Measurements from ENCODE around the gene CACNA2D4. TPM values are rescaled to one million over a fixed set of nuclear protein-coding genes. Genes with fewer than 3 reads are reported as not detected.

CACNA2D4 gene
- total RNA-seq, 4 donors from 2014 or later = 0.27 to 3.1 (median 0.92) TPM

DNA sequence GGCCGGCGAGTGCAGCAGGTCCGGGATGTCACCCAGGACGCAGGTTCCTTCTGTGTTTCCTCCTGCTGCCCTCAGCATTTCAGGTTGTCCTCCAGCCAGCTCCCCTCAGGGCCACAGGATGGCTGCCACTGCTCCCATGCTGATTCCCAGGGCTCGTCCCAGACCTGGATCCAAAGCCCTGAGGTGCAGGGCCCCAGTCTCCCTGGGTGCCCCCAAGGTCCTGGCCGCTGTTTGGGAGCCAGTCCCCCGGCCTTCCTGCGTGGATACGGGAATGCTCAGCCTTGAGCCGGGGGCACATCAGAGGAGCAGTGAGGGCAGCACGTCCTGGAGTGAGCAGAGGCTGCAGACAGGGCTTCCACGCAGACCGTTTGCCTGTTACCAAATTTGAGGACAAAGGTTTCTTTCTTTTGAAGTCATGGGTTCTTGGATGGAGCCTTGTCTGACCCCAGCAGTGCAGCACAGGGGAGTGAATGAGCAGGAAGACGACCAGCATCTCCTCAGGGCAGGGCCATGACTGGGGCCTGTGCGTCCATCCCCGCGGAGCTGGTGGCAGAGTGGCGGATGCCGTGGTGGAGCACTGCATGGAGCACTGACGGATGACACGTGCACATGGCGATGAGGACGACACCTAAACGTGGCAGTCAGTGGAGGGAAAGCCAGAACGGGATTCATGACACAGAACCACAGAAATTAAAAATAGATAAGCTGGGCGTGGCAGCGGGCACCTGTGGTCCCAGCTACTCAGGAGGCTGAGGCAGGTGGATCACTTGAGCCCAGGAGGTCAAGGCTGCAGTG is 12.5 kb upstream of the CACNA2D4 start:
- DNase-seq = no peak
- Histone ChIP-seq H3K27me3 (peaks cover 0 to 20% (median 0%) of the 10 kb centered on the region in 4 donors), H3K36me3 (no peaks in the 10 kb centered on the region), H3K4me3 (no peak overlapping the region), H3K9me3 (no peaks in the 10 kb centered on the region), H3K27ac (no peak overlapping the region), H3K4me1 (peaks cover 0 to 14% (median 0%) of the 10 kb centered on the region in 3 donors)
- TF ChIP-seq POLR2A (IDR thresholded peaks at IDR 0.05) = no peak
- TF ChIP-seq, protein P1, sequence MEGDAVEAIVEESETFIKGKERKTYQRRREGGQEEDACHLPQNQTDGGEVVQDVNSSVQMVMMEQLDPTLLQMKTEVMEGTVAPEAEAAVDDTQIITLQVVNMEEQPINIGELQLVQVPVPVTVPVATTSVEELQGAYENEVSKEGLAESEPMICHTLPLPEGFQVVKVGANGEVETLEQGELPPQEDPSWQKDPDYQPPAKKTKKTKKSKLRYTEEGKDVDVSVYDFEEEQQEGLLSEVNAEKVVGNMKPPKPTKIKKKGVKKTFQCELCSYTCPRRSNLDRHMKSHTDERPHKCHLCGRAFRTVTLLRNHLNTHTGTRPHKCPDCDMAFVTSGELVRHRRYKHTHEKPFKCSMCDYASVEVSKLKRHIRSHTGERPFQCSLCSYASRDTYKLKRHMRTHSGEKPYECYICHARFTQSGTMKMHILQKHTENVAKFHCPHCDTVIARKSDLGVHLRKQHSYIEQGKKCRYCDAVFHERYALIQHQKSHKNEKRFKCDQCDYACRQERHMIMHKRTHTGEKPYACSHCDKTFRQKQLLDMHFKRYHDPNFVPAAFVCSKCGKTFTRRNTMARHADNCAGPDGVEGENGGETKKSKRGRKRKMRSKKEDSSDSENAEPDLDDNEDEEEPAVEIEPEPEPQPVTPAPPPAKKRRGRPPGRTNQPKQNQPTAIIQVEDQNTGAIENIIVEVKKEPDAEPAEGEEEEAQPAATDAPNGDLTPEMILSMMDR (IDR thresholded peaks at IDR 0.05) = no peak
- 87% methylated on average over 11 to 21 of the region's 27 CpGs for WGBS, 2 donors
- intact Hi-C loops (cut with DNase I) = loop anchor here (10.0 kb wide), 1 partner anchor 286 kb away; no protein-coding TSS in a partner anchor

DNA sequence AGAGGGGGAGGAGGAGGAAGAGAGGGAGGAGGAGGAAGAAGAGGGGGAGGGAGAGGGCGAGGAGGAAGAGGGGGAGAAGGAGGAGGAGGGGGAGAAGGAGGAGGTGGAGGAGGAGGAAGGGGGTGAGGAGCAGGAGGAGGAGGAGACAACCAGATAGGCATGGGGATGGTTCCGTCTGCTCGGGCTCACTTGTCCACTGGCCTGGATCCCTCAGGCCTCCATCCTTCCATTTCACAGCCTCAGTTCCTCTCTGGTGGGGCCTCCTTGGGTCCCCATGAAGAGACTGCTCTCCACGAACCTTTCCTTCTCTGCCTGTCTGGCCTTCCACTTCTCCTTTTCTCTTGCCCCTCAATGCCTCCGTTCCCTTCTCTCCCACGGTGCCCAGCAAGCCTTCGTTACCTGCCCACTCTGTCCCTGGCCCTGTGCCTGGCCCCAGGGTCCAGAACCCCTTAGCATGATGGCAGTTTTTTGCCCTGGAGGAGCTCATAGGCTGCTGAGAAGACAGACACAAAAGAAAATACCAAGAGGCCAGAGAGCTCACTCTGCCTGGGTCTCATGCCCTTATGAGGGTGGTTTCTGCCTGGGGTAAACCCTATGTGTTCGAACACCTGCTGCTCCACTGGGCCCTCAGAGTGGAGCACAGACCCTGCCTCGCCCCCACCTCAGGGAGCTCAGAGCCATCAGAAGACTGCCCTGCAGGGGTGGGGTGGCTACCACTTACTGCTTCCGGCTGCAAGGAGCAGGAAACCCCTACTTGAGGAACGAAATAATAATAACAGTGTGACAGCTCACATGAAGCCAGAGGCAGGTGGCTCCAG is 11.7 kb upstream of the CACNA2D4 start:
- no peak for TF ChIP-seq POLR2A (IDR thresholded peaks at IDR 0.05)
- TF ChIP-seq, protein P1 (IDR thresholded peaks at IDR 0.05) = no peak
- H3K4me3 ChIP-seq = no peak overlapping the region
- WGBS, 2 donors = 69 to 80% methylated on average over 7 to 9 of the region's 11 CpGs
- H3K27me3 ChIP-seq = peaks cover 0 to 25% (median 0%) of the 10 kb centered on the region in 4 donors
- DNase-seq = no peak
- no peaks in the 10 kb centered on the region for H3K36me3 ChIP-seq
- intact Hi-C loops (cut with DNase I) = loop anchor here (10.0 kb wide), 1 partner anchor 285 kb away; no protein-coding TSS in a partner anchor
- peaks cover 0 to 15% (median under 1%) of the 10 kb centered on the region in 3 donors for H3K4me1 ChIP-seq
- no peak overlapping the region for H3K27ac ChIP-seq
- H3K9me3 ChIP-seq = no peaks in the 10 kb centered on the region

DNA sequence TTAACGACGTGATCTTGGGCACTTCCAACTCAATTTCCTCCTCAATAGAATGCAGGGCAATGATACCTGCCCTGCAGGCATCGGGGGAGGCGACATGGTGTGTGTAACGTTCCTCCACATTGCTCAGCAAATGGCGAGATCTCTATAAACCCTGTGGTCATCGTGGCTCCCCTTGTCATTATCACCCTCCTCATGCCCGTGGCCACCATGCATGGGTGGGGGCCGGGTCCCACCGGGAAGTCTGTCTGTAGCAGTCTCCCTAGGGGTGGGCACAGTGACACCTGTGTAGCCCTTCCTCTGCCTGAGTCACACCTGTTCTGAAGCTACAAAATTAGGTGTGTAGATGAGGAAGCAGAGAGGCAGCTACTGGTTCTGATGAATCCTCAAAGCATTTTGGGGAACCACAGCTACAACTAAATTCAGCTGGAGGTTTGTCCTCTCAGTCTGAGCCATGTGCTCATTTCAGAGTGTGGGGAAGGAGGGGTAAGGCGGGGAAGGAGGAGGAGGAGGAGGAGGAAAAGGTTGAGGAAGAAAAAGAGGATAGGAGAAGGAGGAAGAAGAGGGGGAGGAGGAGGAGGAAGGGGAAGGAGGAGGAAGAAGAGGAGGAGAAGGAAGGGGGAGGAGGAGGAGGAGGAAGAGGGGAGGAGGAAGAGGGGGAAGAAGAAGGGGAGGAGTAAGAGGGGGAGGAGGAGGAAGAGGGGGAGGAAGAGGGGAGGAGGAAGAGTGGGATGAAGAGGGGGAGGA is 11.0 kb upstream of the CACNA2D4 start:
- no peak for DNase-seq
- TF ChIP-seq, protein P1 (IDR thresholded peaks at IDR 0.05) = no peak
- TF ChIP-seq POLR2A (IDR thresholded peaks at IDR 0.05) = no peak
- intact Hi-C loops (cut with DNase I) = no loop called here
- Histone ChIP-seq H3K4me3 (no peak overlapping the region), H3K36me3 (no peaks in the 10 kb centered on the region), H3K27ac (no peak overlapping the region), H3K4me1 (peaks cover 0 to 22% (median 3%) of the 10 kb centered on the region in 3 donors), H3K9me3 (no peaks in the 10 kb centered on the region), H3K27me3 (peaks cover 0 to 29% (median 0%) of the 10 kb centered on the region in 4 donors)
- whole genome bisulfite sequencing, 2 donors = 72 to 75% methylated on average over 9 to 11 of the region's 11 CpGs

DNA sequence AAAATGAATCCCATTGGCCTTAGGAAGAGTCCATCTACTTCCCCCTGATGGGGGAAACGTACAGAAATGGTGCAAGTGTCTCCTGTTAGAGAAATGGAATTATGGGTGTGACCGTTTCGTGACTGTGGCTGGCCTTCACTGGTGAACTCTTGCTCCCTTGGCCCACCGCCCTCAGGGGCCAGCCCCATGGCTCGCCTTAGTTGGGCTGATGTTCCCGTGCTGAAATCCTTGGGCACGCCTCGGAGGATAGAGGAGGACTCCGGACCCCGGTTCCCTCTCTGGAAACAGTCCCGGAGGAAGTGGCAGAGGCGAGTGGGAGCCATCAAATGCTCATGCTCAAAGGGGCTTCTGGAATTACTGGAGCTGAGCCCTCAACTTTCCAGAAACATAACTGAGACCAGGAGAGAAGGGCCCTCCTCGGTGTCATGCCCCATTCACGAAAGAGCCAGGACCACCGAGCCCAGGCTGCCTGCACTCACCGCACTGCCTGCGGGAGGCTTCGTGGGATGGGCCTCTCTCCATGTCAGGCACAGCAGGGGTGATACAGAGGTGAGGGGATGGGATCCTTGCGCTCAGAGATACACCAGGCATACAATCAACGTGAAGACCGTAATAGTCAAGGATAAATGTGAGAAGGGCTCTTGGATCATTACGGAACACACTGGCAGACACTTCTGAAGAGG is 10.1 kb upstream of the CACNA2D4 start:
- no peaks in the 10 kb centered on the region for H3K9me3 ChIP-seq
- H3K4me1 ChIP-seq = peaks cover 0 to 24% (median 3%) of the 10 kb centered on the region in 3 donors
- DNase-seq = no peak
- TF ChIP-seq, protein P1 (IDR thresholded peaks at IDR 0.05) = no peak
- TF ChIP-seq POLR2A (IDR thresholded peaks at IDR 0.05) = no peak
- 90 to 100% methylated on average over 4 to 7 of the region's 22 CpGs for WGBS, 2 donors
- intact Hi-C loops (cut with DNase I) = no loop called here
- peaks cover 0 to 29% (median 0%) of the 10 kb centered on the region in 4 donors for H3K27me3 ChIP-seq
- H3K27ac ChIP-seq = no peak overlapping the region
- H3K36me3 ChIP-seq = no peaks in the 10 kb centered on the region
- no peak overlapping the region for H3K4me3 ChIP-seq
